ENCODE results near the gene CDH5.

CDH5 gene

DNA sequence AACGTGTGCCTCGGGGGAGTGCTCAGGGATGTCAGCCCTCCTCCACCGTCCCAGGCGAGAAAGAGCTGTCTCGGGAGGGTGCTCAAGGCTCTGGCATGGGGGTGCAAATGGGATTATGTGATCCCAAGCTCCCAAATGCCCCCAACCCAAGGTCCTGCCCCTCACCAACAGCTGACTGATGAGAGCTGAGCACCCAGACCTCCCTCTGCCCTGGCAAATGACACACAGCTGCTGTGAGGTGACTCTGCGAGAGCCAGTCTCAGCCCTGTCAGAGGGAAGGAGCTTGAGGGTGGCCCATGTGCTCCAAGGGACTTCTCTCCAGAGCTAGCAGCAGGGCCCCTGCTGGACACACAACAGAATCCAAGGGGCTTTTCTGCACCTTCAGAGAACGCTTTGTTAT lies 7.7 kb downstream of the CDH5 start:
- no peak for DNase-seq (ENCODE audit: low read depth)

DNA sequence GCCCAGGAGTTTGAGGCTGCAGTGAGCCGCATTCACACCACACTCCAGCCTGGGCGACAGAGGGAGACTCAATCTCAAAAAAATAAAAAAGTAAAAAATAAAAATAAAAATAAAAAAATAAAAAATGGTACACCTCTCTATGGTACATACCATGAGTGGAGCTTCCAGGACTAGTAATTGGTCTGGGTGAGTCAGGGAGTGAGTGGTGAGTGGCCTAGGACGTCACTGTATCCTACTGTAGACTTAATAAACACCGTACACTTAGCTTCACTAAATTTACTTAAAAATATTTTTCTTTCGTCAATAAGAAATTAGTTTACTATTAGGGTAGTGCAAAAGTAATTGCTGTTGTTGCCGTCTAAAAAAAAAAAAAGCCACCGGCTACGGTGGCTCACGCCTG lies 9.0 kb downstream of the CDH5 start:
- no peak for DNase-seq (ENCODE audit: low read depth)

DNA sequence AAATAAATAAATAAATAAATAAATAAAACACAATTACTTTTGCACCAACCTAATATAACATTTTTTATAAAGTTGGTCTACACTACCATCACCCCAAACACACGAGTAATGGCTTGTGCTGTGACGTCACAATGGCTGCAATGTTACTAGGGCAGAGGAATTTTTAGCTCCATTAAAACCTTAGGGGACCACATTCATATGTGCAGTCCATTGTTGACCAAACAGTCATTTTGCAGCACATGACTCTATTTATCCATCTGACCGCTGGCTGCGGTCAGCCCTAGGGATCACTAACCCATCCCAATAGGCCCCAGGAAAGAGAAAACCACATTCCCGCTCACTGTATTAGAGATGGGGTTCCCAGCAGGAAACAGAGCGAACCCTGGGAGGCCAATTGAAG lies 9.6 kb downstream of the CDH5 start:
- no peak for DNase-seq (ENCODE audit: low read depth)

DNA sequence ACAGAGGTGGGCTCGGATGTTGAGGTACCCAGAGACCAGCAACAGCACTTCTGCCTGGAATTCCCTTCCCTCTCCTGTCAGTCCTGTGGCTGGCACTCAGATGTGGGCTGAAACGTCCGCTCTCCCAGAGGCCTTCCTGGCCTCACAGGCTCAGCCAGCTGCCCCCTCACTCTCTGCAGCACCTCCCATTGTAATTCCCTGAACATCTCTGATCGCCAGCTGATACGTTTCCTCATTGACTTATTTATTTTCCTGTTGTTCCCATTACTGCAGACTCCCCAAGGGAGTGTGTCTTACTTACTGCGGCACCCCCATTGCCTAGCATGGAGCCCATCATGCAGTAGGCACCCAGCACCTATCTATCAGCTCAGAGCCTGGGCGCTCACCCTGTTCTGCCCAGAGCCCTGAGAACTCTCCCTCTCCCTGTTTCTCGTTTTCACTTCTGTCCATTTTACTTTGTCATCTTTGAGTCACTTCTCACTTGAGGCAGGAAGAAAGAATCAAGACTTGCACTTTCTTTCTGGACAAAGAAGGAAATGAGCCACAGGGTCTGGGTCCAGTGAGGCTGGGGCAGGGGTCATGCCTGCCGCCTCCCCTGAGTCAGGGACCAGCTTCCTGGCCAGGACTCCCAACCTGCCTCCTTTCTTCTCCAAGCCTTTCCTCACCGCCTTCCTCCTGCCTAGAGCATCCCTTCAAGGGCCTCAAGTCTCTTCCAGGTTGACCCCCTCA lies 10.2 kb downstream of the CDH5 start:
- no peak for DNase-seq (ENCODE audit: low read depth)

DNA sequence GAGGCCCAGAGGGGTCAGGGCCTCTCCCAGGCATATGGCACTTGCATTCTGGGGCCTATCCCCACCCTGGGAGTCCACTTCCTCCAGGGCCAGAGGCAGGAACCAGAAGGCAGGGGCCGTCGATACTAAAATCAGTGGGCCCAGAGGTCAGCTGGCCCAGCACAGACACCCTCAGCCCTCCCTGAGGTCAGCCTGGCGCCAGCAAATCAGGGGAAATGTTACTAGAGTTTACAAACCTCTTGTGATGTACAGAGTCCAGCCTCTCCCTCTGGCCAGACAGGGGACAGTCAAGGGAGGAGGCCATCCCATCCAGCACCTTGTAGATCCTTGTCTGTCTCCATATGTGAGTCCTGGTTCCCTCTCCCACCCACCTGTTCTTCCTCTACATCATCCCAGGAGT lies 10.8 kb downstream of the CDH5 start:
- no peak for DNase-seq (ENCODE audit: low read depth)

DNA sequence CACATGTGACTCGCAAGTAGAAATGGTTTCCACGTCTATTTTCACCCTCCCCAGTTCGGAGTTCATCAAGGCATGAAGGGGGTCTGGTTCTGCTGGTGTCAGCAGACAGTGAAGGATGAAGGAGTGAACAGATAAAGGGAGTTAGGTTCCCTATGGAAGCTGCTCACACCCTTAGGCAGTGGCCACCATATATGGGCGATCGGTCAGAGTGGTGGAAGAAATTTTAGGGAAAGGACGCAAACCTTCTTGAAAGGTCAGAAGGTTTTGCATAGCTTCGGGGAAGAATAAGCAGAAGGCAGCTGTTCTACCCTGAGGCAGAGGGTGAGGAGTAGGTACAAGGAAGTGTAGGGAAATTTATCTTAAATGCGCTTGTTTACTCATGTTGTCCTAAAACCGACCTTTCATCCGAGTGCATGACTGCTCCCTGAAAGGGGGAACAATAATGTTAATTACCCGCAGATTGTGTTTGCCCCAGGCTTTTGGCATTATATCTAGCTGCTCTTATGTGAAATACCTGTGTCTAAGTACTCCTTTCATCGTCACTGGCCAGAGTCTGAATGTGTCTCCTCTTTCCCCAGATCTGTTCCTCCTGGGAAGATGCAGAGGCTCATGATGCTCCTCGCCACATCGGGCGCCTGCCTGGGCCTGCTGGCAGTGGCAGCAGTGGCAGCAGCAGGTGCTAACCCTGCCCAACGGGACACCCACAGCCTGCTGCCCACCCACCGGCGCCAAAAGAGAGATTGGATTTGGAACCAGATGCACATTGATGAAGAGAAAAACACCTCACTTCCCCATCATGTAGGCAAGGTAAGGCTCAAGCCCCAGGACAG lies 12.5 kb downstream of the CDH5 start:
- no peak for DNase-seq (ENCODE audit: low read depth)

DNA sequence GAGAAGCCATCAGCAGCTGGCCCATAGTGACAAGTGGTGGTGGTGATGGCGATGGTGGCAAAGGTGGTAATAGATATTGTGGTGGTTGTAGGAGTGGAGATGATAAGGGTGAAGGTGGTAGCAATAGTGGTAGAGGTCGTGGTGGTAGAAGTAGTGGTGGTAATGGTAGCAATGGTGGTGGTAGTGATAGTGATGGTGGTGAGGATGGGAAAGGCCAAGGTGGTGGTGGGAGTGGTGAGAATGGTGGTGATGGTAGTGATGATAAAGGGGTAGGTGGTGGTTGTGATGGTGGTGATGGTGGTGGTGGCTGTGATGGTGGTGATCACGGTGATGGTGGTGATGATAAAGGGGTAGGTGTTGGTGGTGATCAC lies 13.1 kb downstream of the CDH5 start:
- DNase-seq (ENCODE audit: low read depth), result no peak

DNA sequence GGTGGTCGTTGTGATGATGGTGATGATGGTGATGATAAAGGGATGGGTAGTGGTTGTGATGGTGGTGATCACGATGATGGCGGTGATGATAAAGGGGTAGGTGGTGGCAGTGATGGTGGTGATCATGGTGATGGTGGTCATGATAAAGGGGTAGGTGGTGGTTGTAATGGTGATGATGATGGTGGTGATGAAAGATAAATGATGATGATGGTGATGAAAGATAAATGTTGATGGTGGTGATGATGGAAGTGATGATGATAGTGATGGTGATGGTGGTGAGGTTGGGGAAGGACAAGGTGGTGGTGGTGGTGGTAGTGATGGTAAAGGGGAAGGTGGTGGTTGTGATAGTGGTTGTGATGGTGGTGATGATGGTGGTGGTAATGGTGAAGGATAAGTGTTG lies 13.9 kb downstream of the CDH5 start:
- no peak for DNase-seq (ENCODE audit: low read depth)

DNA sequence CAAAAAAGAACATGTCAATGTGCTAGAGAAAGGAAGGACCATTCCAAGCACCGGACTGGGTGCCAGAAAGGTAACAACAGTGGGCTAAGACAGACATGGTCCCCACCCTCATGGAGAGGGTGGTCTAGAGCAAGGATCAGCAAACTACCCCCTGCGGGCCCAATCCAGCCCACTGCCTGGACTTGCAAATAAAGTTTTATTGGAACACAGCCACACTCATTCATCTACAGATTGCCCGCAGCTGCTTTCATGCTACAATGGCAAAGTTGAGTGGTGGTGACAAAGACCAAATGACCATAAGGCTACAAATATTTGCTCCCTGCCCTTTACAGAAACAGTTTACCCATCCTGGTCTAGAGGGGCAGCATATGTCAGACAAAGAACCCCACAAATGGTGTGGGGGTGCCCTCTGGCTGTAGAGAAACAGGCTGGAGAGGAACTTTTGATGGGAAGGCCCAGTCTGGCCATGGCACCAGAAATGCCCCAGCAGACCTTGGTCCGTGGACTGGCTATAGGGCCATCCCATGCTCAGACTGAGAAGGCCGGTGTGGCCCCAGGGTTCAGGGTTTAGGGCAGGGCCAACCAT lies 15.2 kb downstream of the CDH5 start:
- no peak for DNase-seq (ENCODE audit: low read depth)

DNA sequence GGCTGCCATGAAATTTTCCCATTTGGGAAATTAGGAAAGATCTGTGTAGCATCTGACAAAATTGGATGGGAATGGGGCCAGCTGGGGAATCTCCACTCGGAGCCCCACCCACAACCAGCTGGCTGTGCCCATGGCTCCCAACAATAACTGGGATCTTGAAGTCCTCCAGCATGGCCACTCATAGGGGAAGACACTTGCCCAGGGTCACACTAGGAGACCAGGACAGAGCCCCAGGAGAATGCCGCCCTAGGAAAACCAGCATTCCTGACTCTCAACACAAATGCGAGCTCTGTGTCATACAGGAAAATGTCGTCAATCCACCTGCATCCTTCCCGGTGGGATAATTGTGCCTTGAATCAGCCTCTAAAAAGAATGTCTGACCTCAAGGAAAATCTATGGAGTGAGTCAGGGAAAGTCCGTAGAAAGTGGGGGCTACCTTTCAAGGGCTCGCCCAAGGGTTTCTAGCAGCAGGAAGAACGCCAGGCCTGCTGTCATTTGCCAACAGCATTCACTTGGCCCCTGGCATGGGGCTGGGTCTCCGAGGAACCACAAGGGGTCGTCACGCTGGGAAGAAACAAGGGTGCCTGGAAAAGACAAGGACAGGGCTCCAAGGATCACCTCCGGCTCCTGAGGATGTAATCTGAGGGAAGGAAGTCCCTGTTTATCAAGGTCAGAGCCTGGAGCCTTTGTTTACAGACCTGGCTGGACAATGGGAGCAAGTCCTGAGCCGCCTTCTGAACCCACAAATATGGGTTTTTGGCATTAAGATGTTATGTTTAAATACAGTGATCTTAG lies 15.9 kb downstream of the CDH5 start:
- DNase-seq (ENCODE audit: low read depth), result no peak

DNA sequence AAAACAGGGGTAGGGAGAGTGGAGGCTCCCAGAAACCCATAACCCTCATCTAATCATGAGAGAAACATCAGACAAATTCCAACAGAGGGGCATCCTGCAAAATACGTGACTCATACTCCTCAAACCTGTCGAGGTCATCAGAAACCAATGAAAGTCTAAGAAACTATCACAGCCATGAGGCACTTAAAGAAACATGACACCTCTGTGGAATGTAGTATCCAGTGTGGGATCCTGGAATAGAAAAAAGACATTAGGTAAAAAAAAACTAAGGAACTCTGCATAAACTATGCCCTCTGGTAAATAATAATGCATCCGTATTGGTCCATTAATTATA lies 16.4 kb downstream of the CDH5 start:
- DNase-seq (ENCODE audit: low read depth), result no peak

DNA sequence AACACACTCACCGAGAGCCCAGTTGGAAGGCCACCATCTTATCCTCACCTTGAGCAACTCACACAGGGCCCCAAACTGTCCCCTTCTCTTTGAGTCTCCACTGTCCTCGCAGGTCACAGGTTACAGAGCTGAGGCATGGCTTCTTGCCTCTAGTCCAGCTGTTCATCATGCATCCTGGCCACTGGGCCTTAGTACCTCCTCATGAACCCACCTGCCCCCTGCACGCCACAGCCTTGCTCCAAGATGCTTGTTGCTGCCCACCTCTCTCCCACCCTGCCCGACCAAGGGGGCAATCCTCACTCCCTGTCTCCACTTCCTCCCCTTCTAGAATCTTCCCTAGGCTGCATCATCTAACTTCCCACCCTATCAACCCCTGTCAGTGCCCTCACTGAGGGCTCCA lies 17.1 kb downstream of the CDH5 start:
- no peak for DNase-seq (ENCODE audit: low read depth)

DNA sequence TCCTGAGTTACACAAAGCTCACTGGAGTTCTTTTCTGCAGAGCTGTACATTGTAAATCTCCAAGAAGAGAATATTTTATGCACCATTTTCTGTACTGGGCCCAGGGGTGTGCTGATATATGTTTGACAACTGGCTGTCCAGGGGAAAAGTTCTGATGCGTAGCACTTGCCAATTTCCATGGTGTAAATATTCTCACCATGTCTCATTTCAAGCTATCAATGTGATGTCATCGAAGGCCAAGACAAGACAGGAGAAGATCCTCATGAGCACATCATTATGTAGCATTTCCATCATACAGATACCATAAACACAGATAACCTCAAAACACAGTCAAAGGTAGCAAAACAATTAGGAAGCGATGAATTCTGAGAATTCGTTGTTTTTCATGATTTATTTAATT lies 18.9 kb downstream of the CDH5 start:
- no peak for DNase-seq (ENCODE audit: low read depth)

DNA sequence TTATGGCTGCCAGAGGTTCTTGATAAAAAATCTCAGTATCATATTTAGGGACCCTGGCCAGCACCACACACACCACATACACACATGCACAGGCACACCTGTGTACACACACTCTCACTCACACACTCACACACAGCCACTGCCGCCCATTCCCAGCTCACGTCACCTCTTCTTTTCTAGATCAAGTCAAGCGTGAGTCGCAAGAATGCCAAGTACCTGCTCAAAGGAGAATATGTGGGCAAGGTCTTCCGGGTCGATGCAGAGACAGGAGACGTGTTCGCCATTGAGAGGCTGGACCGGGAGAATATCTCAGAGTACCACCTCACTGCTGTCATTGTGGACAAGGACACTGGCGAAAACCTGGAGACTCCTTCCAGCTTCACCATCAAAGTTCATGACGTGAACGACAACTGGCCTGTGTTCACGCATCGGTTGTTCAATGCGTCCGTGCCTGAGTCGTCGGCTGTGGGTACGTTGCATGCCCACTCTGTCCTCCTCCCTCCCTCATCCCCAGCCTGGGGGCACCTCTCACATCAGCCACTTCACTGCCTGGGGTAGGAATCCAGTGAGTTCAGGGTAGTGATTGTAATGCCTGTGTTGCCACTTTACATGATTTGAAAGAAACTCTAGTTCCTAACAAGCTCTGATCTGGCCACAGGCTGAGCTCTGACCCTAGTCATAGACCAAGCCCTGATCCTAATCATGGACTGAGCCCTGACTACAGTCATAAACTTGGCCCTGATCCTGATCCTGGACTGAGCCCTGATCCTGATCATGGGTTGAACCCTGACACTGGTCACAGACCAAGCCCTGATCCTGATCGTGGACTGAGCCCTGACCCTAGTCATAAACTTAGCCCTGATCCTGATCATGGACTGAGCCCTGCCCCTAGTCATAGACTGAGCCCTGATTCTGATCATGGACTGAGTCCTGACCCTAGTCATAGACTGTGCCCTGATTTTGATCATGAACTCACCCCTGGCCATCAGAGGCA lies 20.4 kb downstream of the CDH5 start:
- no peak for DNase-seq (ENCODE audit: low read depth)

DNA sequence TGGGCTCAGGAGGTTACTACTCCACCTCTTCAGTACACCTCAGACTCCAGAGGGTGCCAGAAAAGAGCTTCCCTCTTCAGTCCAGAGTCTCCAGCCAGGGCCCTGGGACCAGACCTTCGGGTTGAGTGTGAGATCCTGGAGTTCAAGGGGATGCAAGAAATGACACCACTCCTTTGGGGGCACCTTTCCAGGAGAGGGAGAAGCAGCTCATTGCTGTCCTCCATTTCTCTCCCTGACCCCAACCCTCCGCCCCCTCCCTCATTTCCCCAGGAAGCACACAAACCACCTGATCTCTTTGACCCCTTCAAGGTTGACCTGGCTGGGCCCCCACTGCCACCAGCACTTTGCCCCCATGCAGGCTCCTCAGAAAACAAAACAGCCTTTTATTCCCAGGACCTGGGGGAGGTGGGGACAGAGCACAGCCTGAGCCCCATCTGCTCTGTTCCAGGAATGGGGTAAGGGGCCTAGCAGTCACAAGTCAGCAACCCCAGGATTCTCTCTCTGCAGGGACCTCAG lies 21.4 kb downstream of the CDH5 start:
- DNase-seq (ENCODE audit: low read depth), result no peak

DNA sequence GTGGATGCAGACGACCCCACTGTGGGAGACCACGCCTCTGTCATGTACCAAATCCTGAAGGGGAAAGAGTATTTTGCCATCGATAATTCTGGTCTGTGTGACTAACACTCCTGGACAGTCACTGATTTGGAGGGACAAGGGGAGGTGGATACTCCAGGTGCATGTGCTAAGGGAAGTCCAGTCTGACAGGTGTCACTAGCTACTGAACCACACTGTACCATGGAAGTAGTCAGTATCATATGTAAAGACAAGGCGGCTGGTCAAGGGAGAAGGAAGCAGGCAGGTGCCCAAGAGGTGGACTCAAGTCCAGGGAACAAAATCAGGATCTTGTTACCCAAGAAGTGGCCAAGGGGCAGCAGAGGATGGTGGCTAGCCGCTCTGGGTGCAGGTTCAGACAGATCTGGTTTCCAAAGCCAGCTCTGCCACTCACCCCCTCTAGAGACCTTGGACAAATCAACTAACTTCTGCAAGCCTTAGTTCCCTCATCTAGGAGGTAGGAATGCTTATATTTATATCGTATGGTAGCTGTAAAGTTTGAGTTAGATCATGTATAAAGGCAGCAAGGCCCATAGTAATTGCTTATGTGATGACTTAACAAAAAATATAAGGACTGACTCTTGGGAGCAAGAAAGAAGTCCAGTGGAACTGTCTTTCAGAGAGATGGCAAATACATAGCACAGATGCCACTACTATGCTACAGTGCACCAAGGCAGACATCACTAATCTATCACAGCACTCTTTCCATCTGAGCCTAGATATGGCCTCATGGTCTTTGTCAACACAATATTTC lies 22.1 kb downstream of the CDH5 start:
- DNase-seq (ENCODE audit: low read depth), result no peak

DNA sequence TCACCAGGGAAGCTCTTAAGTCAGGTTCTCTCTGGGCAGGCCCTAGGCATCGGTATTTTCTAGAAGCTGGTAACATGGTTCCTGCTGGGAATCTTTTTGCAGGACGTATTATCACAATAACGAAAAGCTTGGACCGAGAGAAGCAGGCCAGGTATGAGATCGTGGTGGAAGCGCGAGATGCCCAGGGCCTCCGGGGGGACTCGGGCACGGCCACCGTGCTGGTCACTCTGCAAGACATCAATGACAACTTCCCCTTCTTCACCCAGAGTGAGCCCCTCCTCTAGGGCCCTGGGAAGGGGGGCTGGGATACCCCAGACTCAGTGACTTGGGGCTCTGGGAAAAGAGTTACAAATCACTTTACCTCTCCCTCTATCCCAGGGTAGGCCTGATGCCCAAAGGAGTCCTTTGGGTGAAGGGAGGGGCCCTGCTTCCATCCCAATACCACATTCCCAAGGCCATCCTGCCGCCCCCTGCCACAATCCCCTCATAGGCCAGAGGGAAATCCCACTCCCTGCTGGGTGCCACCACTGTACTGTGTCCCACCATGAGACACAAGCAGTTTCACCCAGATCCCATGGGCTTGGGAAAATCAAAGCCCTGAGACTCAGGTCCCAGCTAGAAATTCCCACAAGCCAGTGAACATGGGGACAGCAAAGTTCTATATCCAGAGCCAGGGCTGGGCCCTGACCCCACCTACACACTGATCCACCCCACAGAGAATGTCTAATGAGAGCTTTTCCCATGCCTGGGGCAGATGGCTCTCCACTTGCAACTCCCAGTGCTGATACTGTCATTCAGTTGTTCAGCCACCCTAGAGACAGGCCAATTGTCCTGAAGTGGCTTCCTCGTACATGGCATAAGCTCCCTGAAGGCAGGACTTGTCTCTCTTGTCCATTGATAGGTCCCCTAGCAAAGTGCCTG lies 23.0 kb downstream of the CDH5 start:
- no peak for DNase-seq (ENCODE audit: low read depth)

DNA sequence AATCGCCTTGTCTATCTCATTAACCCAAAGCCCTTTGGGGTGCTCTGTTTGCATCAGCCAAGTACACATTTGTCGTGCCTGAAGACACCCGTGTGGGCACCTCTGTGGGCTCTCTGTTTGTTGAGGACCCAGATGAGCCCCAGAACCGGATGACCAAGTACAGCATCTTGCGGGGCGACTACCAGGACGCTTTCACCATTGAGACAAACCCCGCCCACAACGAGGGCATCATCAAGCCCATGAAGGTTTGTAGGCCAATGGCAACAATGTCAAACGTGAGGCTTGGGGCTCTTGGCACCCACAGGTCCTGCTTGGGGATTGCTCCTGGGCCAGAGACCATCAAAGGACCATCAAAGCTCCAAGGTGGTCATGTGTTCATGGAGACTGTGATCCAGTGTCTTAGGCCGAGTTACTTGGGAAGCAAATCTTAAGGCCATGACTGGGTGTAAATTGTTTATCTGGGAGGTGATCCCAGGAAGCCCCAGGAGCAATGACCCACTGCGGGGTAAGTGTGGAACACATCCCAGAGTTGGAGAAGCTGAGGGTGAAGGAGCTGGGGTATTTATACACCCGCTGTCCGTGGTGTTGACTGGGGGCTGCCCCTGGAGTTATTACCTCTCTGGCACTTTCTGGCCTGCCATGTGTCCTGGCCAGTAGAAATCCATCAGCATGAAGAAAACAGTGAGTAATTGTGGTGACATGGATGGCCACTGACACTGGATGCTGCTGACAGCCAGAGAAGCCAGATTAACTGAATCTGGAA lies 24.0 kb downstream of the CDH5 start:
- no peak for DNase-seq (ENCODE audit: low read depth)
